Adrenal gland (tissue), 12 donors: ENCODE measurements around the gene ZNF85. TPM values are rescaled to one million over a fixed set of nuclear protein-coding genes. Genes with fewer than 3 reads are reported as not detected.
A peak's percentile ranks its signal among the peaks of the same experiment; 100 is the strongest.

Experiments used
- DNase-seq, 7 donors: peaks; one replicate each; pipeline ENCODE4 v3.0.0-alpha.2; 2019 to 2020
- H3K27ac ChIP-seq, 5 donors: fragments of 200-600 bp; sonication (generic) in 4 of 5; 1 replicate in 3 of 5; 2 replicates in 2 of 5; pipeline versions ENCODE4 v1.5.1 to v1.8.0; 2016 to 2020; ENCODE audit warnings: mild to moderate bottlenecking in 1 of 5
- H3K27me3 ChIP-seq: fragments of 200-600 bp; 2 replicates; pipeline ENCODE4 v1.8.0; 2021
- H3K36me3 ChIP-seq, 2 donors: fragments of 200-600 bp; replicated peaks in 1 of 2; 1 replicate in 1 of 2; 2 replicates in 1 of 2; pipeline versions ENCODE4 v1.5.1 to v1.8.0; 2018 to 2022
- H3K4me1 ChIP-seq, 2 donors: fragments of 200-600 bp; replicated peaks in 1 of 2; 1 replicate in 1 of 2; 2 replicates in 1 of 2; pipeline versions ENCODE4 v1.5.1 to v1.8.0; 2018 to 2021
- H3K4me3 ChIP-seq, 4 donors: fragments of 200-600 bp; sonication (generic) in 3 of 4; one replicate each; pipeline ENCODE4 v1.5.1; 2016 to 2018
- H3K9me3 ChIP-seq, 3 donors: fragments of 200-600 bp; sonication (generic) in 1 of 3; replicated peaks in 1 of 3; 1 replicate in 2 of 3; 2 replicates in 1 of 3; pipeline versions ENCODE4 v1.5.1 to v1.8.0; 2016 to 2021
- POLR2A ChIP-seq, 2 donors: fragments of 450-650 bp; IDR thresholded peaks; one replicate each; pipeline ENCODE4 v1.6.1; 2017; ENCODE audit warnings: antibody characterized with exemption in 2 of 2, mild to moderate bottlenecking in 2 of 2, moderate library complexity in 1 of 2
- WGBS, 4 donors: extraction: QIAGEN DNeasy Blood & Tissue Kit in 2 of 4; methylation state at CpG; one replicate each; pipeline versions ENCODE4 v1.1.5 to v1.1.7; 2013 to 2017; 5-methylcytosine and 5-hydroxymethylcytosine counted together
- intact Hi-C, 2 donors: fragments of 100-400 bp; cut with DNase I; formaldehyde crosslinking; loops; one replicate each; pipeline versions ENCODE4 v1.14.1 to v1.15.0; 2022 to 2023
- polyA plus RNA-seq, 3 donors: library from polyadenylated mRNA; stranded (reverse); fragments of 200-250 nt in 2 of 3; fragments of 350-450 nt in 1 of 3; fragmentation: Illumina TruSeq in 1 of 3; extraction: RNeasy Lipid Tissue Mini Kit (QIAGEN cat#74804) in 1 of 3; gene quantifications; one replicate each; pipeline ENCODE4 v1.2.3, GENCODE V29; 2013 to 2014
- total RNA-seq, 9 donors: library from RNA; depleted of rRNA in 4 of 9; stranded (reverse); fragments of >200 nt in 4 of 9; fragments of 120-200 nt in 1 of 9; fragmentation: NEBNext Ultra II Directional in 1 of 9; extraction: Animal tissue kit (Norgen Biotek cat#: 25700) in 1 of 9; gene quantifications; one replicate each; pipeline versions ENCODE4 v1.1.0 to v1.2.4, GENCODE V29; 2013 to 2023
- donor health status: healthy with polysubstance abuse.
- donor health status: Bipolar disorder and iron deficiency.
- donor health status: DM: yes; HTN: yes; CAD: no.
- donor health status: DM: no; HTN: no; CAD: no.
- donor health status: DM: no; HTN: no; CAD: no.
- donor health status: DM: yes; HTN: yes; CAD: no.

Gene ZNF85
- total and polyA plus RNA-seq, 12 donors: 4.4 to 18.6 (median 11.0) TPM

DNA sequence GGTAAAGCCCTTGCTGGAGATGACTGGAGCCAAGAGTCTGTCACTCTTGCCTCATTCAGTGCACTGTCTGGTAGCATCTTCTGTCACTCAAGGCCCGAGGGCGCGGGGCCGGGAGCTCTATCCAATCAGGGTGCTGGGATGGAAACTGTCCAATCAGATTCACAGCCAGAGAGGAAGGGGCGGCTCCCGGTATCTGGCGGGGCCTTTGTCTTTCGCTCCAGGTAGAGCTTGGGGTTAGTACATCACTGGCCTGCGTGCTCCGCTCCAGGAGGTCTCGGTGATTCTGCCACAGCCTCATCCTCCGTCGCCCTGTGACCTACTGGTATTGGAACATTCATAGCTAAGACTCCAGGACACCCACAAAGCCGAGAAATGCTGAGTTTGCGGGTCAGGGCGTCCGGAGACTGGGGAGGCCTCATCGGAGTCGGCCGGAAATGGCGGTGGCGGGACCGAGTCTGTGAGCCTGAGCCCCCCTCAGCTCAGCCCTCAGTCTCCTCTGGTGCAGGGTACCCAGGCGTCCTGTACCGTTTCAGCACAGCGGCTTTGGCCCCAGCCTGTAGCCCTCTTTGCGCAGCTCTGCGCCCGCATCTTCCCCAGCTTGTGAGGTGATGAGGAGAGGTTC is 76.8 kb downstream of the ZNF85 start:
- no peak for TF ChIP-seq POLR2A (IDR thresholded peaks at IDR 0.05)
- whole genome bisulfite sequencing, 4 donors: 0 to 4% (median 2%) methylated on average over 15 to 29 of the region's 29 CpGs
- Histone ChIP-seq H3K27ac (no peak overlapping the region), H3K9me3 (no peaks in the 10 kb centered on the region), H3K4me1 (peaks cover 0 to 5% of the 10 kb centered on the region in 2 donors), H3K4me3 (peak overlapping the region in 2 of 4 donors; percentile 18 to 56), H3K36me3 (no peaks in the 10 kb centered on the region), H3K27me3 (no peaks in the 10 kb centered on the region)
- intact Hi-C loops: loop anchor here in 1 of 2 donors (10.0 kb wide), 1 partner anchor 225 kb away; the partner anchor contains the start of gene ZNF66
- DNase-seq: peak; percentile 89 to 98 (median 96)

Other genes with a start within 250 kb of the ZNF85 start
- 10 to 100 TPM in 3 of 9 donors, 1 to 10 TPM in 6; 1.4 to 16.1 (median 4.7) TPM for gene ZNF66, start 146.9 kb upstream of the ZNF85 start, total RNA-seq
- 1 to 10 TPM in 2 of 3 donors, under 1 TPM in 1; 0.67 to 3.1 (median 1.4) TPM for gene ZNF66, start 146.9 kb upstream of the ZNF85 start, polyA plus RNA-seq
- gene ZNF430, start 97.4 kb downstream of the ZNF85 start, total RNA-seq: 10 to 100 TPM in 8 of 9 donors, 1 to 10 TPM in 1; 4.4 to 59.1 (median 14.6) TPM
- 1 to 10 TPM; 2.0 to 7.9 (median 3.7) TPM for gene ZNF430, start 97.4 kb downstream of the ZNF85 start, polyA plus RNA-seq
- 10 to 100 TPM in 7 of 9 donors, 1 to 10 TPM in 2; 5.5 to 34.2 (median 24.6) TPM for gene ZNF714, start 159.0 kb downstream of the ZNF85 start, total RNA-seq
- 1 to 10 TPM; 2.5 to 4.6 (median 4.3) TPM for gene ZNF714, start 159.0 kb downstream of the ZNF85 start, polyA plus RNA-seq
- 10 to 100 TPM in 8 of 9 donors, 1 to 10 TPM in 1; 6.1 to 61.8 (median 24.3) TPM for gene ZNF431, start 218.8 kb downstream of the ZNF85 start, total RNA-seq
- gene ZNF431, start 218.8 kb downstream of the ZNF85 start, polyA plus RNA-seq: 10 to 100 TPM; 13.1 to 76.7 (median 35.0) TPM